Measurements from ENCODE around the gene ROBO1. TPM values are rescaled to one million over a fixed set of nuclear protein-coding genes. Genes with fewer than 3 reads are reported as not detected.

ROBO1 gene
- total RNA-seq, 1 experiment from 2014 or later, result 67.6 TPM

GRCh38 chr3:79724206-79724605 lies 43.6 kb downstream of the ROBO1 start:
- Histone ChIP-seq H3K36me3 (ENCODE audit: insufficient read depth, low read length, poor library complexity, severe bottlenecking) (no peaks in the 10 kb centered on the region), H3K27ac (ENCODE audit: low read depth, low read length, poor library complexity, severe bottlenecking) (no peak overlapping the region), H3K27me3 (replicated peaks; ENCODE audit: insufficient read depth, low read depth, low read length, poor library complexity) (no peaks in the 10 kb centered on the region), H3K9me3 (ENCODE audit: low read depth, low read length, poor library complexity, severe bottlenecking) (no peaks in the 10 kb centered on the region), H3K4me1 (ENCODE audit: insufficient read depth, low read length, poor library complexity, severe bottlenecking) (peaks cover 2% of the 10 kb centered on the region), H3K4me3 (ENCODE audit: low read depth, low read length, poor library complexity, severe bottlenecking) (no peak overlapping the region)
- intact Hi-C loops (cut with micrococcal nuclease; ENCODE audit: unreplicated experiment), result loop anchor here (2.0 kb wide), 1 partner anchor 203 kb away; no protein-coding TSS in a partner anchor
- BruUV-seq (replicated peaks), result no TSS peak
- ChIA-PET POLR2A (ENCODE audit: low non-redundant PET) (no interaction called here), CTCF (interaction anchor here (1.3 kb wide), 1 partner anchor 203 kb away, joined by 10 read pairs; no protein-coding TSS in a partner anchor)
- TF ChIP-seq, protein P1, sequence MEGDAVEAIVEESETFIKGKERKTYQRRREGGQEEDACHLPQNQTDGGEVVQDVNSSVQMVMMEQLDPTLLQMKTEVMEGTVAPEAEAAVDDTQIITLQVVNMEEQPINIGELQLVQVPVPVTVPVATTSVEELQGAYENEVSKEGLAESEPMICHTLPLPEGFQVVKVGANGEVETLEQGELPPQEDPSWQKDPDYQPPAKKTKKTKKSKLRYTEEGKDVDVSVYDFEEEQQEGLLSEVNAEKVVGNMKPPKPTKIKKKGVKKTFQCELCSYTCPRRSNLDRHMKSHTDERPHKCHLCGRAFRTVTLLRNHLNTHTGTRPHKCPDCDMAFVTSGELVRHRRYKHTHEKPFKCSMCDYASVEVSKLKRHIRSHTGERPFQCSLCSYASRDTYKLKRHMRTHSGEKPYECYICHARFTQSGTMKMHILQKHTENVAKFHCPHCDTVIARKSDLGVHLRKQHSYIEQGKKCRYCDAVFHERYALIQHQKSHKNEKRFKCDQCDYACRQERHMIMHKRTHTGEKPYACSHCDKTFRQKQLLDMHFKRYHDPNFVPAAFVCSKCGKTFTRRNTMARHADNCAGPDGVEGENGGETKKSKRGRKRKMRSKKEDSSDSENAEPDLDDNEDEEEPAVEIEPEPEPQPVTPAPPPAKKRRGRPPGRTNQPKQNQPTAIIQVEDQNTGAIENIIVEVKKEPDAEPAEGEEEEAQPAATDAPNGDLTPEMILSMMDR (conservative IDR thresholded peaks at IDR 0.05; ENCODE audit: low read depth, low read length), result peak; percentile 53
- TF ChIP-seq EZH2 (IDR thresholded peaks at IDR 0.05; ENCODE audit: borderline replicate concordance, low read depth, low read length, poor library complexity, severe bottlenecking), result no peak
- peak; percentile 35 for DNase-seq (ENCODE audit: low spot score)

- Histone ChIP-seq H3K4me3 (ENCODE audit: low read depth, low read length, poor library complexity, severe bottlenecking) (no peak overlapping the region), H3K27ac (ENCODE audit: low read depth, low read length, poor library complexity, severe bottlenecking) (no peak overlapping the region), H3K9me3 (ENCODE audit: low read depth, low read length, poor library complexity, severe bottlenecking) (no peaks in the 10 kb centered on the region), H3K36me3 (ENCODE audit: insufficient read depth, low read length, poor library complexity, severe bottlenecking) (no peaks in the 10 kb centered on the region), H3K27me3 (replicated peaks; ENCODE audit: insufficient read depth, low read depth, low read length, poor library complexity) (no peaks in the 10 kb centered on the region), H3K4me1 (ENCODE audit: insufficient read depth, low read length, poor library complexity, severe bottlenecking) (no peaks in the 10 kb centered on the region)
- DNase-seq (ENCODE audit: low spot score), result no peak
- TF ChIP-seq, protein P1 (conservative IDR thresholded peaks at IDR 0.05; ENCODE audit: low read depth, low read length), result no peak
- TF ChIP-seq EZH2 (IDR thresholded peaks at IDR 0.05; ENCODE audit: borderline replicate concordance, low read depth, low read length, poor library complexity, severe bottlenecking), result no peak
- intact Hi-C loops (cut with micrococcal nuclease; ENCODE audit: unreplicated experiment), result no loop called here
- ChIA-PET CTCF (no interaction called here), POLR2A (ENCODE audit: low non-redundant PET) (no interaction called here)
- BruUV-seq (replicated peaks), result no TSS peak
These were observed 77.7 kb downstream of the ROBO1 start for GRCh38 chr3:79690072-79690471.

GRCh38 chr3:79685108-79685507 lies 82.7 kb downstream of the ROBO1 start:
- ChIA-PET POLR2A (ENCODE audit: low non-redundant PET) (no interaction called here), CTCF (no interaction called here)
- intact Hi-C loops (cut with micrococcal nuclease; ENCODE audit: unreplicated experiment), result no loop called here
- Histone ChIP-seq H3K36me3 (ENCODE audit: insufficient read depth, low read length, poor library complexity, severe bottlenecking) (no peaks in the 10 kb centered on the region), H3K4me3 (ENCODE audit: low read depth, low read length, poor library complexity, severe bottlenecking) (no peak overlapping the region), H3K27ac (ENCODE audit: low read depth, low read length, poor library complexity, severe bottlenecking) (no peak overlapping the region), H3K27me3 (replicated peaks; ENCODE audit: insufficient read depth, low read depth, low read length, poor library complexity) (no peaks in the 10 kb centered on the region), H3K4me1 (ENCODE audit: insufficient read depth, low read length, poor library complexity, severe bottlenecking) (no peaks in the 10 kb centered on the region), H3K9me3 (ENCODE audit: low read depth, low read length, poor library complexity, severe bottlenecking) (no peaks in the 10 kb centered on the region)
- no peak for DNase-seq (ENCODE audit: low spot score)
- no peak for TF ChIP-seq EZH2 (IDR thresholded peaks at IDR 0.05; ENCODE audit: borderline replicate concordance, low read depth, low read length, poor library complexity, severe bottlenecking)
- TF ChIP-seq, protein P1 (conservative IDR thresholded peaks at IDR 0.05; ENCODE audit: low read depth, low read length), result no peak
- no TSS peak for BruUV-seq (replicated peaks)

Data from A673 (cell line).